H9 (cell line): ENCODE measurements around the gene GLB1L3. TPM values are rescaled to one million over a fixed set of nuclear protein-coding genes. Genes with fewer than 3 reads are reported as not detected.

Experiments used
- DNase-seq: peaks from one replicate; pipeline ENCODE4 v3.0.0-alpha.2; 2017
- H2AFZ ChIP-seq: one replicate; pipeline ENCODE4 v1.6.1; 2013; ENCODE audit warnings: mild to moderate bottlenecking, low read length, control low read depth, moderate library complexity
- H2AK5ac ChIP-seq: 2 replicates; pipeline ENCODE4 v1.6.1; 2013; ENCODE audit warnings: low read length, control low read depth, mixed read lengths; ENCODE audit not compliant: insufficient read length
- H2BK120ac ChIP-seq: one replicate; pipeline ENCODE4 v1.6.1; 2013; ENCODE audit warnings: low read depth, mild to moderate bottlenecking, low read length, control low read depth, inconsistent platforms; ENCODE audit not compliant: poor library complexity, severe bottlenecking
- H2BK12ac ChIP-seq: 2 replicates; pipeline ENCODE4 v1.6.1; 2013; ENCODE audit warnings: low read length, control low read depth, mixed read lengths, low read depth; ENCODE audit not compliant: insufficient read length
- H2BK15ac ChIP-seq: 2 replicates; pipeline ENCODE4 v1.6.1; 2013; ENCODE audit warnings: low read depth, low read length, control low read depth
- H2BK20ac ChIP-seq: one replicate; pipeline ENCODE4 v1.6.1; 2013; ENCODE audit warnings: low read depth, mild to moderate bottlenecking, low read length, control low read depth, inconsistent platforms; ENCODE audit not compliant: poor library complexity, severe bottlenecking
- H2BK5ac ChIP-seq: 2 replicates; pipeline ENCODE4 v1.6.1; 2013; ENCODE audit warnings: low read length, control low read depth, mixed read lengths; ENCODE audit not compliant: insufficient read length
- H3K14ac ChIP-seq: 2 replicates; pipeline ENCODE4 v1.6.1; 2013; ENCODE audit warnings: low read length, control low read depth; ENCODE audit not compliant: insufficient read depth
- H3K18ac ChIP-seq: 2 replicates; pipeline ENCODE4 v1.6.1; 2013; ENCODE audit warnings: low read depth, mild to moderate bottlenecking, mixed read lengths, low read length, control low read depth; ENCODE audit not compliant: insufficient read length
- H3K23ac ChIP-seq: 2 replicates; pipeline ENCODE4 v1.6.1; 2013; ENCODE audit warnings: low read length, control low read depth, mixed read lengths, low read depth; ENCODE audit not compliant: insufficient read length
- H3K23me2 ChIP-seq: 2 replicates; pipeline ENCODE4 v1.6.1; 2013; ENCODE audit warnings: low read depth, mild to moderate bottlenecking, mixed read lengths, low read length, control low read depth; ENCODE audit not compliant: insufficient read length, poor library complexity, severe bottlenecking
- H3K27ac ChIP-seq: 2 replicates; pipeline ENCODE4 v1.5.1; 2013; ENCODE audit warnings: low read length, control low read depth, mixed read lengths, low read depth; ENCODE audit not compliant: insufficient read length
- H3K27me3 ChIP-seq: 2 replicates; pipeline ENCODE4 v1.6.1; 2013; ENCODE audit warnings: low read length, control low read depth, inconsistent platforms; ENCODE audit not compliant: insufficient read depth
- H3K4ac ChIP-seq: 2 replicates; pipeline ENCODE4 v1.6.1; 2013; ENCODE audit warnings: low read depth, mild to moderate bottlenecking, control low read depth, inconsistent platforms, low read length, moderate library complexity
- H3K4me1 ChIP-seq: 2 replicates; pipeline ENCODE4 v1.6.1; 2013; ENCODE audit warnings: low read length, control low read depth, inconsistent platforms; ENCODE audit not compliant: insufficient read depth
- H3K4me2 ChIP-seq: 2 replicates; pipeline ENCODE4 v1.6.1; 2013; ENCODE audit warnings: low read length, control low read depth, mixed read lengths; ENCODE audit not compliant: insufficient read length, insufficient read depth
- H3K56ac ChIP-seq: 2 replicates; pipeline ENCODE4 v1.6.1; 2013; ENCODE audit warnings: low read depth, mild to moderate bottlenecking, mixed read lengths, low read length, control low read depth; ENCODE audit not compliant: insufficient read length
- H3K79me1 ChIP-seq: 2 replicates; pipeline ENCODE4 v1.6.1; 2013; ENCODE audit warnings: low read depth, mild to moderate bottlenecking, moderate library complexity, low read length, control low read depth, inconsistent platforms; ENCODE audit not compliant: insufficient read depth, poor library complexity, severe bottlenecking
- H3K79me2 ChIP-seq: 2 replicates; pipeline ENCODE4 v1.6.1; 2013; ENCODE audit warnings: low read length, control low read depth, inconsistent platforms; ENCODE audit not compliant: insufficient read depth
- H3K9ac ChIP-seq: 2 replicates; pipeline ENCODE4 v1.6.1; 2013; ENCODE audit warnings: low read length, control low read depth, mixed read lengths; ENCODE audit not compliant: insufficient read length; ENCODE audit errors: extremely low read depth
- H3K9me3 ChIP-seq: one replicate; pipeline ENCODE4 v1.6.1; 2013; ENCODE audit warnings: low read depth, low read length, inconsistent platforms; ENCODE audit not compliant: control insufficient read depth
- H3T11ph ChIP-seq: one replicate; pipeline ENCODE4 v1.6.1; 2013; ENCODE audit warnings: mild to moderate bottlenecking, low read length, control low read depth, inconsistent platforms
- H4K20me1 ChIP-seq: one replicate; pipeline ENCODE4 v1.6.1; 2013; ENCODE audit not compliant: control insufficient read depth, insufficient read length, insufficient read depth
- H4K5ac ChIP-seq: 2 replicates; pipeline ENCODE4 v1.6.1; 2013; ENCODE audit warnings: low read depth, mild to moderate bottlenecking, mixed read lengths, low read length, control low read depth; ENCODE audit not compliant: insufficient read length
- H4K8ac ChIP-seq: replicated peaks from 2 replicates; pipeline ENCODE4 v1.6.1; 2013; ENCODE audit warnings: low read length, control low read depth, mixed read lengths, low read depth; ENCODE audit not compliant: insufficient read length
- H4K91ac ChIP-seq: 2 replicates; pipeline ENCODE4 v1.6.1; 2013; ENCODE audit warnings: low read depth, mild to moderate bottlenecking, moderate library complexity, mixed read lengths, low read length, control low read depth; ENCODE audit not compliant: insufficient read length
- H3K27ac Mint-ChIP-seq, 3 experiments: 2 replicates in 2 of 3; 3 replicates in 1 of 3; pipeline ENCODE4 v1.8.0; 2020 to 2021; ENCODE audit warnings: mixed read lengths in 3 of 3, mild to moderate bottlenecking in 1 of 3, moderate library complexity in 1 of 3
- H3K27me3 Mint-ChIP-seq: 2 replicates; pipeline ENCODE4 v1.8.0; 2021; ENCODE audit warnings: low read depth, mild to moderate bottlenecking, moderate library complexity, mixed read lengths
- H3K36me3 Mint-ChIP-seq, 3 experiments: 2 replicates in 2 of 3; 3 replicates in 1 of 3; pipeline ENCODE4 v1.8.0; 2020 to 2021; ENCODE audit warnings: low read depth in 3 of 3, mixed read lengths in 3 of 3; ENCODE audit not compliant: insufficient read depth in 1 of 3
- H3K4me1 Mint-ChIP-seq, 2 experiments: 2 replicates each; pipeline ENCODE4 v1.8.0; 2020; ENCODE audit warnings: mixed read lengths in 2 of 2
- H3K4me3 Mint-ChIP-seq, 2 experiments: 2 replicates in 1 of 2; 3 replicates in 1 of 2; pipeline ENCODE4 v1.8.0; 2020 to 2021; ENCODE audit warnings: mild to moderate bottlenecking in 2 of 2, mixed read lengths in 2 of 2, moderate library complexity in 1 of 2
- H3K9me3 Mint-ChIP-seq, 2 experiments: 2 replicates in 1 of 2; 3 replicates in 1 of 2; pipeline ENCODE4 v1.8.0; 2020; ENCODE audit warnings: mild to moderate bottlenecking in 2 of 2, mixed read lengths in 2 of 2, moderate library complexity in 1 of 2
- CTCF ChIP-seq: fragments of 200-600 bp; sonication (generic); conservative IDR thresholded peaks from 3 replicates; pipeline ENCODE4 v1.8.0; 2021; ENCODE audit warnings: antibody characterized with exemption, mild to moderate bottlenecking
- WGBS: extraction: QIAGEN DNeasy Blood & Tissue Kit; methylation state at CpG from one replicate; pipeline ENCODE4 v1.1.7; 2013; ENCODE audit warnings: missing lambda C conversion rate, low lambda C conversion rate, mixed read lengths; ENCODE audit not compliant: insufficient read length; ENCODE audit errors: extremely low coverage; 5-methylcytosine and 5-hydroxymethylcytosine counted together
- total RNA-seq: library from RNA; stranded (reverse); gene quantifications from 2 replicates; pipeline ENCODE4 v1.2.1, GENCODE V29; 2021

GLB1L3 gene
- total RNA-seq, 1 experiment from 2014 or later, result 11.2 TPM

- DNase-seq, result no peak
- Histone ChIP-seq H3K79me1 (no peaks in the 10 kb centered on the region), H3K4ac (no peak overlapping the region), H2AFZ (no peak overlapping the region), H2AK5ac (no peak overlapping the region), H3K23me2 (no peaks in the 10 kb centered on the region), H3K18ac (no peak overlapping the region), H4K5ac (no peak overlapping the region), H2BK12ac (no peak overlapping the region), H4K91ac (no peak overlapping the region), H3K9me3 (no peaks in the 10 kb centered on the region), H4K20me1 (no peaks in the 10 kb centered on the region), H3K4me2 (no peak overlapping the region), H3K27ac (no peak overlapping the region), H3K27me3 (peaks cover 3% of the 10 kb centered on the region; the same call in 1 of the 2 replicates), H4K8ac (no peak overlapping the region), H3K9ac (no peak overlapping the region), H3K79me2 (no peaks in the 10 kb centered on the region), H3K56ac (no peak overlapping the region), H2BK15ac (no peak overlapping the region), H3K14ac (no peak overlapping the region), H3T11ph (no peak overlapping the region), H3K4me1 (no peaks in the 10 kb centered on the region), H2BK5ac (no peak overlapping the region), H2BK120ac (no peak overlapping the region), H2BK20ac (no peak overlapping the region), H3K23ac (no peak overlapping the region)
- peaks cover 5 to 6% of the 10 kb centered on the region in 2 experiments; a peak in 3 of 5 replicates for H3K9me3 Mint-ChIP-seq
- H3K36me3 Mint-ChIP-seq, result no peaks in the 10 kb centered on the region; a peak in 2 of 7 replicates
- WGBS, result no CpG with 5 or more reads among the region's 5 CpGs
- peaks cover 29% of the 10 kb centered on the region for H3K27me3 Mint-ChIP-seq
- no peak for TF ChIP-seq CTCF
- no peak overlapping the region for H3K27ac Mint-ChIP-seq
- peaks cover 4 to 5% of the 10 kb centered on the region in 2 experiments for H3K4me1 Mint-ChIP-seq
- H3K4me3 Mint-ChIP-seq, result no peak overlapping the region
Measured at GRCh38 chr11:134355656-134356055, 79.5 kb downstream of the GLB1L3 start.
